GM13977 (cell line): ENCODE measurements around the gene METTL3.

Source experiments
- DNase-seq: peaks from one replicate; pipeline ENCODE4 v3.0.0; 2012; ENCODE audit warnings: low spot score
- in situ Hi-C: fragments of 300-500 bp; cut with MboI; formaldehyde crosslinking; loops from one replicate; pipeline ENCODE4 v1.12.0; 2022; ENCODE audit warnings: low sequenced_read_pairs, low pct_unique_long_range_greater_than_20kb, mixed read lengths, inconsistent platforms; ENCODE audit not compliant: unreplicated experiment
- TF ChIP-seq, protein P1 (sequence below): IDR thresholded peaks from 2 replicates; pipeline ENCODE4 v1.5.1; 2012; ENCODE audit warnings: mild to moderate bottlenecking, control low read depth; ENCODE audit not compliant: insufficient read depth; ENCODE audit errors: extremely low read depth, missing control alignments

METTL3 gene

DNA sequence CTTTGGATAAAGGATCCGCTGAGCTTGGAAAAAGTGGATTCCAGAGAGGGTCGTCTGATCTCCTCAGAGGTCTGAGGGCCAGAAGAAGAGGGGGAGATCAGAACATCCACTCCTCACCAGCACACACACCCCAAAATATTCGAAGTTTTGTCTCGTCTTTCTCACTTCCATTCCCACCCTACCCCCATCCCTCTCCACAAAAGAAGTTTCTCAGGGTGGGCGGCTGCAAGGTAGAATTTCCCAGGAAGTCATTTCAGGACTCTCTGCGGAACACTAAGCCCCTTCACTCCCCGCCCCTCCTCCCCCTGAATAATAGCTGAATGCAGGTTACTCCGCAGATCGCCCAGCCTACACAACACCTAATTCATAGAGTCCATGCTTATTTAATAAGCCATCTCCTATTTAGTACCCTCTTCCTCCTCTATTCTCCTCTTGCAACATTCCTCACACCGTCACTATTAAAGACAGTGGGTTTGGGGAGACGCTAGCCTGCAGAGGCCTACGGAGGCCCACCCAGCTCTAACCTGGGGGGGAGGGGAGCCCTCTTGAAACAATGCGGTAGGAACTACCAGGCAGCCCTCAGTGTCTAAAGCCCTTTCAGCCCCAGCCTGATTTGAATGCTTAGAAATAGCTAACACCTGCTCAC, 15.7 kb upstream of the METTL3 start:
- TF ChIP-seq, protein P1, sequence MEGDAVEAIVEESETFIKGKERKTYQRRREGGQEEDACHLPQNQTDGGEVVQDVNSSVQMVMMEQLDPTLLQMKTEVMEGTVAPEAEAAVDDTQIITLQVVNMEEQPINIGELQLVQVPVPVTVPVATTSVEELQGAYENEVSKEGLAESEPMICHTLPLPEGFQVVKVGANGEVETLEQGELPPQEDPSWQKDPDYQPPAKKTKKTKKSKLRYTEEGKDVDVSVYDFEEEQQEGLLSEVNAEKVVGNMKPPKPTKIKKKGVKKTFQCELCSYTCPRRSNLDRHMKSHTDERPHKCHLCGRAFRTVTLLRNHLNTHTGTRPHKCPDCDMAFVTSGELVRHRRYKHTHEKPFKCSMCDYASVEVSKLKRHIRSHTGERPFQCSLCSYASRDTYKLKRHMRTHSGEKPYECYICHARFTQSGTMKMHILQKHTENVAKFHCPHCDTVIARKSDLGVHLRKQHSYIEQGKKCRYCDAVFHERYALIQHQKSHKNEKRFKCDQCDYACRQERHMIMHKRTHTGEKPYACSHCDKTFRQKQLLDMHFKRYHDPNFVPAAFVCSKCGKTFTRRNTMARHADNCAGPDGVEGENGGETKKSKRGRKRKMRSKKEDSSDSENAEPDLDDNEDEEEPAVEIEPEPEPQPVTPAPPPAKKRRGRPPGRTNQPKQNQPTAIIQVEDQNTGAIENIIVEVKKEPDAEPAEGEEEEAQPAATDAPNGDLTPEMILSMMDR, result no peak
- in situ Hi-C loops, result no loop called here
- no peak for DNase-seq

DNA sequence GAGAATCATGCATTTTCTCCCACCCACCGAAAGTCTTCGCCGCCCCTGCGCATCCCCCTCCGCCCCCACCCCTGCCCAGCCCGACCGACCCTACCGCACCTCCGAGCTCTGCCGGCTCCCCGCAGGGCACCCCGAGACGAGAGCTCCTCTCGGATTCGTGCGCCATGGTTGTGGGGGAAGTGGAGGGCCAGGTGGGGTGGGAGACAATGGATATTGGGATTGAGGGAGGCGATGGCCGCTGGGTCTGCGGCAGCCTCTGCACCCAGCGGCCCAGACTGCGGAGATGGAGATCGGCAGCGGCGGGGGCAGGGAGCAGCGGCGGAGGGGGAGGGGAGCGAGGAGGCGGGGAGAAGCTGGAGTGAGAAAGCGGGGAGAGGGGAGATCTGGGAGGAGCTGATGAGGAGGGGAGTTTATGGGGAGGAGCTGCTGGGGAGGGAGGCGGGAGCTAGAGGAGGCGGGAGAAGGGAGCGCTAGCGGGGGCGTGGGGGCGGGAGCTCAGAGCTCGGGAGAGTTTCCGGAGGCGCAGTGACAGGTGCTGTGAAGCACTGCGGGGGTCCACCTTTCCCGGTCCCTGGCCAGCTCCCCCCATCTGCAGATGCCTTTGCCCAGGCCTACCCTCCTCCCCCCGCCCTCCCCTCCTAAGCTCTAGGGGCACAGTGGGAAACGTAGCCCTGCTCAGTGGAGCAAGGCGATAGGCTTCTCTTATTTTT, 15.0 kb upstream of the METTL3 start, which contains the start of gene SALL2:
Gene SALL2, minus strand, starts transcription at position 385 of the 710 bp plus-strand sequence. Its CDS starts 219 bp downstream, at position 166.
- TF ChIP-seq, protein P1, result no peak
- peak; percentile 79 for DNase-seq
- in situ Hi-C loops, result no loop called here

DNA sequence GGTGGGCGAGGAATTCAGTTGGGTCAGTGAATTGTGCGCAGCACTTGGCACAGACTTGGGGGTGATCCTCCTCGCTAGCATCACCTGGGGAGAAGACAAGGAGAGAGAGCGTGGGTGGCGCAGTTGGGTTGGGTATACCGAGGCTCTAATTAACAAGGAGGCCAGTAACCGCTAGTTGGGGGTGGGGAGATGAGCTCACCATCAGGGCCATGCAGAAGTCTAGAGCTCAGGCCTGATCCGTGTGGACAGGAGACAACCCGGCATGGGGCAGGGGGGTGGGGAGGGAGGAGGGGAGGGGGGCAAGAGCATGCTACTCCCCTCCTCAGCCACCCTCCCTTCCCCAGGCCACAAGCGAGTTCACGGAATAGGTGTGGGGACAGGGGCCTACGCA, 14.4 kb upstream of the METTL3 start:
- TF ChIP-seq, protein P1, result no peak
- DNase-seq, result no peak
- in situ Hi-C loops, result no loop called here

DNA sequence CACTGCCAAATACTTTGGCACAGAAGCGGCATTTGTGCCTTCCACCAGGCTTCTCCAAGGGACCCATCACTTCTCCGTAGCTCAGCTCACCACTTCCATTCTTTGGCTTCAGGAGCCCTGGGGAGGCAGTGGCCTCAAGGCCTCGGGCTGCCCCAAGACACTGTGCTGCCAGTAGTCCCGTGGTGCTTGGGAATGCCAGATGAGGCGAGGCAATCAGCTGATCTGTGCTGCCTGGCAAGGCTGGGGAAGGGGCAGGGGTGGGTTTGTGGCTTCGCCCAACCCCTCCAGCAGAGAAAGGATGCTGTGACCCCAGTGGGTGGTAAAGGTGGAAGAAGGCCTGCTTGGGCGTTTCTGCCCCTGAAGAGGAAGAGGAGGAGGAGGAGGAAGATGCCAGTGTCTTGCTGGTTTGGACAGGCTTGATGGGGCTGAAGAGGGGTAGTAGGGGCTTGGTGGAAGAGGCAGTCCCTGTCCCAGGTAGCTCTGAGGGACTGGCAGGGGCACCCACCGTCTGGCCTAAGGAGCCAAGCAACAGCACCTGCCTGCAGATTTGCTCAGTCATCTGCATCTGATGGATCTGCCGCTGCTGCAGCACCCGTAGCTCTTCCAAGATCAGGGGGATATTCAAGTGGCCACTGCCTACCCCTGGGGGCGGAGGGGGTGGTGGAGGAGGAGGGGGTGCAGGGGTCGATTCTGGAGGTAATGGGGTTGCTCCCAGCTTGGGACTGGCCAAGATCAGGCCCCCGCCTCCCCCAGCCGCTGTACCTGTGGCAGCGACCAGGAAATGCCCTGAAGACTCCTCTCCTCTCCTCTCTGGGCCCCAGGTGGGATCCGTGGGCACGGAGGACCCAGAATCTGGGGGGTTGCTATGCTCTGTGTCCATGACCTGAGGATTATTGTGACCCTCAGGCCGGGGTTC, 13.7 kb upstream of the METTL3 start:
- TF ChIP-seq, protein P1, result no peak
- in situ Hi-C loops, result no loop called here
- no peak for DNase-seq

DNA sequence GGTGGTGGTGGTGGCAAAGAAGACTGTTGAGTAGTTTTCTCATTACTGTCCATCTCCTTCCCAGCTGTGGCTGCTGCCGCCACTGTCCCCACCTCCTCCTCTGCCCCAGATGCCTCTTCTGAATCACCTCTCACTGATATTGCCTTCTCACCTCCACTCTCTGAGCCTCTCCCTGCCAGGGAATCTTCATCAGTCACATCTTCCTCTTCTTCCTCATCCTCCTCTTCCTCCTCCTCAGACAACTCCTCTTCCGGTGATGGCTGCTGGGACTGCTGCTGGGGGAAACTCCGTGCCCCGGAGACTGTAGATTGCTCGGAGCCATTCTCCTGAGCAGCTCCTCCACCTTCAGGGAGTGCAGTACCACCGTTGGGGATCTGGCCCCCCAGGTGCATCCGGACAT, 12.1 kb upstream of the METTL3 start:
- in situ Hi-C loops, result no loop called here
- DNase-seq, result no peak
- TF ChIP-seq, protein P1, result no peak

DNA sequence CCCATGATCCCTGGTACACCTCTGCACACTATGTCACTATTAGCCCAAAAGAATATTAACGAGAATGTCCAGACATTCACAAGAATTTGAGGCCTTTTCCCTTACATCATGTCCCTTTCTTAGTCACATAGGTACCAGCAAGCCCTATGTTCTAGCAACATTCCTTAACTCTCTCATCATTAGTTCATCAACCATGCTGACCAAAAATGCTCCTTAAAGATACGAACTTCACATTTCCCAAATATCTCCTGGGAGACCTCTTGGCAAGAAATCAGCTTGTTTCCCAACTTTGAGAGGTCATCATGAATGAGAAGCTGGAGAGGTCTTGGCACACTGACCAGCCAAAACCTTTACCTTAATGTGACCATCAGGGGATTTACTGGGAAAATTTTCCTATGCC, 10.4 kb upstream of the METTL3 start:
- TF ChIP-seq, protein P1, result no peak
- in situ Hi-C loops, result no loop called here
- DNase-seq, result no peak
